ENCODE results near the gene SLC45A3.
"Not testable (repeated sequence)": the region's sequence is repeated elsewhere in the genome, so short reads cannot be mapped to it uniquely, and the experiment has no call there.

SLC45A3 gene

GRCh38 chr1:205667909-205668643 lies 12.2 kb downstream of the SLC45A3 start:
- DNase-seq = no peak

- no peak for DNase-seq
These were observed 13.7 kb downstream of the SLC45A3 start for GRCh38 chr1:205666372-205667166.

GRCh38 chr1:205665201-205666045 lies 14.9 kb downstream of the SLC45A3 start:
- DNase-seq = no peak

GRCh38 chr1:205664399-205665017 lies 15.8 kb downstream of the SLC45A3 start:
- DNase-seq = no peak

GRCh38 chr1:205663286-205663936 lies 16.9 kb downstream of the SLC45A3 start:
- DNase-seq = no peak

- no peak for DNase-seq
These were observed 17.5 kb downstream of the SLC45A3 start for GRCh38 chr1:205662791-205663190.

- DNase-seq = no peak
These were observed 18.1 kb downstream of the SLC45A3 start for GRCh38 chr1:205662135-205662738.

GRCh38 chr1:205661429-205662134 lies 18.7 kb downstream of the SLC45A3 start:
- DNase-seq = no peak

- no peak for DNase-seq
These were observed 19.9 kb downstream of the SLC45A3 start for GRCh38 chr1:205660361-205660760.

- DNase-seq = peak; percentile 75
These were observed 21.2 kb downstream of the SLC45A3 start for GRCh38 chr1:205658943-205659581.

- DNase-seq = no peak
These were observed 24.1 kb downstream of the SLC45A3 start for GRCh38 chr1:205656236-205656635.

- DNase-seq = no peak
These were observed 27.3 kb downstream of the SLC45A3 start for GRCh38 chr1:205652984-205653383.

GRCh38 chr1:205650241-205650640 lies 30.1 kb downstream of the SLC45A3 start:
- DNase-seq = no peak

- DNase-seq = no peak
These were observed 34.8 kb downstream of the SLC45A3 start for GRCh38 chr1:205645519-205645918.

- DNase-seq = no peak
These were observed 37.5 kb downstream of the SLC45A3 start for GRCh38 chr1:205642679-205643307.

GRCh38 chr1:205639567-205639966 lies 40.7 kb downstream of the SLC45A3 start:
- no peak for DNase-seq

- no peak for DNase-seq
These were observed 42.3 kb downstream of the SLC45A3 start for GRCh38 chr1:205637854-205638468.

GRCh38 chr1:205636732-205637131 lies 43.6 kb downstream of the SLC45A3 start:
- DNase-seq = no peak

- DNase-seq = not testable (repeated sequence)
These were observed 44.2 kb downstream of the SLC45A3 start for GRCh38 chr1:205636138-205636530.

All from CD4-positive, alpha-beta T cell treated with Interleukin-12 subunit alpha and Interleukin-12 subunit beta, for 1 hour (primary cell).